GM19438 (cell line): Measurements from ENCODE around the gene DTX1.

ENCODE experiments used
- ATAC-seq: cut with Tn5 transposase; IDR thresholded peaks from one replicate; pipeline ENCODE4 v1.9.1; 2021; ENCODE audit warnings: low read depth; ENCODE audit not compliant: unreplicated experiment

Gene DTX1

DNA sequence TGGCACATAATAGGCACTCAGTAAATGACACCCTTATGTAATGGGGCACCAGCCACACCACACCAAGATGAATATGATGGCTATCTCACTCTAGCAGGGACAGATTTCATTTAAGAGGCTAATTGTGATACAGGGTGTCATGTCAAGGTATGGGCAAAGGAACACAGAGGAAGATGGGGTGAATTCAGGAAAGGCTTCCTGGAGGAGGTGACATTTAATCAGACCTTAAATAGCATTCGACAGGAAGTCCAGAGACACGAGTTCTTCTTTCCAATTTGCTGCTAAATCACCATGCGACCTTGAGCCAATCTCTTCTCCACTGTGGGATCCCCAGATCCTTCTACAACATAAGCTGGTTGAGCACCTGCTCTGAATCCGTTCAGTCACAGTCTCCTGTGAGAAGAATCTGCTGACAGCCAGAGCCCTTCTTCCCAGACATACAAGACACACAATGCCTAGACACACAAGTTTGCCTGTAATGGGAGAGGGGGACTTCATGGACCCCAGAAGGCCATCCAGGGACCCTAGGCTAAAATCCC lies 1.5 kb upstream of the DTX1 start:
- ATAC-seq = no peak

GRCh38 chr12:113055594-113056380 lies 743 bp upstream of the DTX1 start:
- ATAC-seq = no peak

GRCh38 chr12:113056381-113056630 lies 224 bp upstream of the DTX1 start:
- ATAC-seq = no peak

DNA sequence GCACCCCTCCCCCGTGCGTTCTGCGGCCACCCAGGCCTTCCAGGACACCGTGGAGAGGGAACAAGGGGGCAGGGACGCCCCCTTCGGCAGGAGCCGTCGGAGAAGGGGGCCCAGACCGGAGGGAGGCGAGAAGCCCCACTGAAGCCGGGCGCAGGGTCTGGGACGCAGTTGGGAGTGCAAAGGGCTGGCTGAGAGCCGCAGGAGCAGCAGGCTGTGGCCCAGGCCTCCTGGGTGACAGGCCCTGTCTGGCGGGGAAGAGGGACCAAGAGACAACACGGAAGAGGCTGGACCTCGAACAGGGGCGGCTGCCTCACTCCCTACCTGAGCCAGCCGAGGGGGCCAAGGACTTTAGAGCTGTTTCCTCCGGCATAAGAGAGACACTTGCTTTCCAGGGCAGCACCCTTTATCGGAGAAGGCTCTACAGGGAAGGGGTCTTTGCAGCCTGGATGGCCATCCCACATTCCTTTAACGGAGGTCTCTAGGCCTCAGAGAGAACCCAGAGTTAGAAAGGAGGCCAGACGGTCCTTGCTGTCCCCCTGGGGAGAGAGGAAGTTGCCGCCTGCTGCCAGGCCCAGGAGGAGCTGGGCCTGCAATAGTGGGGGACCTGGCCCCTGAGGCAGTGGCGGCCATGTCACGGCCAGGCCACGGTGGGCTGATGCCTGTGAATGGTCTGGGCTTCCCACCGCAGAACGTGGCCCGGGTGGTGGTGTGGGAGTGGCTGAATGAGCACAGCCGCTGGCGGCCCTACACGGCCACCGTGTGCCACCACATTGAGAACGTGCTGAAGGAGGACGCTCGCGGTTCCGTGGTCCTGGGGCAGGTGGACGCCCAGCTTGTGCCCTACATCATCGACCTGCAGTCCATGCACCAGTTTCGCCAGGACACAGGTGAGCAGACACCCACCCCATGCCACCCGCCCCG lies 1.3 kb downstream of the DTX1 start:
- no peak for ATAC-seq

DNA sequence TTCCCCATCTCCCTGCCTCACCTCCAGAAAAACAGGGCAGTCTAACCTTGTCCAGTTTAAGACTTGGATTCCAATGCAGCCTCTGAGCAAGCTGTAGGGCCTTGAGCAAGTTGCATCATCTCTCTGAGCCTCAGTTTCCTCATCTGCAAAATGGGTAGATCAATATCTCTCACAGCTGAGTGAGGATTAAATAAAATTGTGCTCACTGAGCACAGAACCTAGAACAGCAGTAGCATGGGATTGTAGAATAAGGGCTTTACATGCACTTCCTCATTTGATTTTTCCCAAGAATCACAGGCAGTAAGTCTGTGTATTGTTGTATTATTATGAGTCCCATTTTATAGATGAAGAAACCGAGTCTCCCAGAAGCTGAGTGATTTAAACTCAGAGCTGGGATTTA lies 2.0 kb downstream of the DTX1 start:
- no peak for ATAC-seq

GRCh38 chr12:113059071-113059595 lies 2.6 kb downstream of the DTX1 start:
- ATAC-seq = no peak

GRCh38 chr12:113060336-113060960 lies 3.9 kb downstream of the DTX1 start:
- ATAC-seq = no peak

GRCh38 chr12:113061061-113061694 lies 4.6 kb downstream of the DTX1 start:
- ATAC-seq = no peak

GRCh38 chr12:113062502-113063395 lies 6.2 kb downstream of the DTX1 start:
- ATAC-seq = no peak

DNA sequence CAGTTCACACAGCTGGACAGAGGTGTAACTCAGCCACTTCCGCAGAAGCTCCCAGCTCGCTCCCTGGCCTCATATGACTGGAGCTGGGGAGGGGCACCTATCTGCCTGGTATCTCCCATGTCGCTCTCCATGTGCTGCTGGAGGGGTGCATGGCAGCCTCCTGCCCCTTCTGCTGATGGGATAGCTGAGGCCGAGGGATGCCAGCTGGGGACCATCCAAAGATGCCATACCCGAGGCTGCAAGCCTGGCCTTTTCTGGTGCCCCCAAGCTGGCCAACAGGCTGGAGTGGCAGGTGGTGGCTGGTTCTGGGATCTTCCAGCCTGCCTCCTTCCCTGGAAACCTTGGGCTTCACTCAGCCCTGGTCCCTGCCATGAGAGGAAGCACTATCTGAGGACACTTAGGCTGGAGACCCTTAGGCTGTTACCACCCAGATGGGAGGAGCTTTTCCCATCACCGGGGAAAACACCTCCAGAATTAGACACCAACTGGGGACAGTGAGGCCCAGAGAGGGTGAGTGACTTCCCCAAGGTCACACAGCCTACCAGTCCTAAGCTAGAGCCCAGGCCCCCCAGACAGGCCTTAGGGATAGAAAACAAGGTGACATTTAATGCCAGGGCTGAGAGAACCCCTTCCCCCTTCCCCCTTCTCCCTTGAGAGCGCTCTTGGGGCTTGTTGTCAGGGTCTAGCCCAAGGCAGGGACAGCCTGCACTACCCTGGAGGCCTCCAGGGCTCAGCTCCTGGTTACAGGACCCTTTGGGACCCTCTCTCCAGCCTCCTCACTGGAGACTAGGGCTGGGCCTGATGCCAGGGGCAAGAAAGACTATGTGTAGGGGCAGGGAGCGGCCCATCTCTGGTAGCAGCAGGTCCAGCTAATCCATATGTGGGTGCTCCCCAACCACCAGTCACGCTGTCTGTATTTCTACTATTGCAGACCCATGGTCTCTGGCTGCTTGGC lies 7.1 kb downstream of the DTX1 start:
- ATAC-seq = no peak

- no peak for ATAC-seq
Measured at GRCh38 chr12:113064395-113065125, 8.0 kb downstream of the DTX1 start.

DNA sequence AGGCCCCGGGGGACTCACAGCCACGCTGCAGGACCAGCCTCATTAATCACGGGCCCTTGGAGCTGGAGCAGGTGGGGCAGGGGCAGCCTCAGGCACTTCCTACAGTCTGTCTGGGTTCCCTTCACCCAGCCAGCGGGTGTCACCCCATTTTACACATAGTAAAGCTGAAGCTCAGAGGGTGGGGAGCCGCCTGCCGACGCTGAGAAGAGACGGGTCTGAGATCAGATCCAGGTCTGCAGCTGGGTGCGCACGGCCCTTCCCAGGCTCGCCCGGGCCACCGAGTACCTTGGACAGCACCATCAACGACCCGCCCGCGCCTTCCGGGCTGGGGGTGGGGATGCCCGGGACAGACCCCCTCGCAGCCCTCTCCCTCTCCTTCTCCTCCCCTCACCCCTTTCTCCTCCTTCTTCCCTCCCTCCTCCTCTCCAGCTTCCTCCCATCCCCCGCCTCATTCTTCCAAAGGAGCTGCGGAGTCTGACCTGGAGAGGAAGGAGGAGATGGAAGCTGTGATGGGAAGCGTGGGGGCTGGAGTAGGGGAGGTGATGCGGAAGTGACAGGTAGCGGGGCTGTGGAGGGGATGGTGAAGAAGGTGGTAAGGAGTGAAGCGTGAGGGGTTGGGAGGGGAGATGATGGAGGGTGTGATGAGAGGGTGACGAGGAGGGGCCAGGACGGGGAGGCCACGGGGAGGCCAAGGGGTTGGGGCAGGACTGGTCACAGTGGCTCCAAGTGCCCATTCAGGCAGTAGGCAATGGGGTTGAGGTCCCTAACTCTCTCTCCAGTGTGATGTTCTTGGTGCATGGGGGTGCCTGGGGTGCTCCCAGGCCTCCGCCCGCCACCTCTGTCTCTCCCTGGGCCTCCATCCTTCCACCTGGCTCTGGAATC lies 8.8 kb downstream of the DTX1 start:
- ATAC-seq = no peak

DNA sequence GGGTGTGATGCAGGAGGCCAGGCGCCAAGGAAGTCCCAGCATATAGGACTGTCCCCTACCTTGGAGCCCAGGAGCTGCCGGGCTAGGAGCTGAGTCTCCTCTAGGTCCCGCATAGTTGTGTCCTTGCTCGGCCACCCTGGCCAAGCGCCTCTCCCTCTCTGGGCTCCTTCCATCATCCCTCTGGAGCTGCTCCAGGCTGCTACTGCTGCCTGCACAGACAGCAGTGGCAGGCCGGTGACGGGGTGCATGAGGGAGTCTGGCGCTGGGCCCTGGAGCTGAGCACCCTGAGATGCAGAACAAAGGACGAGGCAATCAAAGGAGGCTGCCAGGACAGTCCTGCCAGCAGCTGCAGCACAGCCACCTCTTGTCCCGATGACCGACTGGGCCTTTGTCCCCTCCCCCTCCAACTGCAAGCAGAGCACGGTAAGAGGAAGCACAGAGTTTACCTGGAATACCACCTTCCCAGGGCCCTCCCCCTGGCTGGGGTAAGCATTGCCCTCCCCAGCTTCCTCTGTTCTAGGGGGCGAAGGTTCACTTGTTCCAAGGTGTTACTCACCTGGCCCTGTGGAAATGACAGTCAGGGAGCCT lies 10.4 kb downstream of the DTX1 start:
- ATAC-seq = no peak

- no peak for ATAC-seq
Measured at GRCh38 chr12:113067987-113068935, 11.7 kb downstream of the DTX1 start.

- no peak for ATAC-seq
Measured at GRCh38 chr12:113069149-113069548, 12.6 kb downstream of the DTX1 start.
